GM19324 (cell line): Measurements from ENCODE around the gene STX2.

Experiments used
- ATAC-seq: cut with Tn5 transposase; IDR thresholded peaks from one replicate; pipeline ENCODE4 v1.9.1; 2021; ENCODE audit warnings: mild to moderate bottlenecking, moderate library complexity; ENCODE audit not compliant: unreplicated experiment, low FRiP score

The STX2 gene

GRCh38 chr12:130831876-130832405, 7.1 kb downstream of the STX2 start:
- ATAC-seq = no peak

GRCh38 chr12:130831246-130831645, 7.8 kb downstream of the STX2 start:
- no peak for ATAC-seq

- ATAC-seq = no peak
Observed at GRCh38 chr12:130830246-130830551, 8.9 kb downstream of the STX2 start.

GRCh38 chr12:130829391-130830245, 9.4 kb downstream of the STX2 start:
- no peak for ATAC-seq

DNA sequence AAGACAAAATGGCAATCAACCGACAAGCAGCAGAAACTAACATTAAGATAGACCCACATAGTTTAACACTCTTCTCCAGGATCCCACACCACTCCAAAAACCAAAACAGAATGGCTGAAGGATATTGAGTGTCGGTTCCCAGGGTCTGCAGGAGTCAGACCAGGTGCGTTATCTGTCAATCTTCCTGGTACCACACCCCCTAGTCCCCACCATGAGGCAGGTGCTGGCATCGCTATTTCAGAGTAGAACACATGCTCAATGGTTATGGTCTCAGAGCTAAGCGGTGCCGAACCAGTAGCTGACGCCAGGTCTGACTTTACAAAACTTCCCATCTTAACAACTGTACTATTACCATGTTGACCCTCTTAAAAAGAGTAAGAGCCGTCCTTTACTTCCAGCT, 10.2 kb downstream of the STX2 start:
- ATAC-seq = no peak

- ATAC-seq = no peak
Observed at GRCh38 chr12:130827432-130827831, 11.6 kb downstream of the STX2 start.

- no peak for ATAC-seq
Observed at GRCh38 chr12:130826151-130826801, 12.8 kb downstream of the STX2 start.

GRCh38 chr12:130825771-130826150, 13.3 kb downstream of the STX2 start:
- no peak for ATAC-seq

- ATAC-seq = no peak
Observed at GRCh38 chr12:130819681-130820080, 19.4 kb downstream of the STX2 start.

DNA sequence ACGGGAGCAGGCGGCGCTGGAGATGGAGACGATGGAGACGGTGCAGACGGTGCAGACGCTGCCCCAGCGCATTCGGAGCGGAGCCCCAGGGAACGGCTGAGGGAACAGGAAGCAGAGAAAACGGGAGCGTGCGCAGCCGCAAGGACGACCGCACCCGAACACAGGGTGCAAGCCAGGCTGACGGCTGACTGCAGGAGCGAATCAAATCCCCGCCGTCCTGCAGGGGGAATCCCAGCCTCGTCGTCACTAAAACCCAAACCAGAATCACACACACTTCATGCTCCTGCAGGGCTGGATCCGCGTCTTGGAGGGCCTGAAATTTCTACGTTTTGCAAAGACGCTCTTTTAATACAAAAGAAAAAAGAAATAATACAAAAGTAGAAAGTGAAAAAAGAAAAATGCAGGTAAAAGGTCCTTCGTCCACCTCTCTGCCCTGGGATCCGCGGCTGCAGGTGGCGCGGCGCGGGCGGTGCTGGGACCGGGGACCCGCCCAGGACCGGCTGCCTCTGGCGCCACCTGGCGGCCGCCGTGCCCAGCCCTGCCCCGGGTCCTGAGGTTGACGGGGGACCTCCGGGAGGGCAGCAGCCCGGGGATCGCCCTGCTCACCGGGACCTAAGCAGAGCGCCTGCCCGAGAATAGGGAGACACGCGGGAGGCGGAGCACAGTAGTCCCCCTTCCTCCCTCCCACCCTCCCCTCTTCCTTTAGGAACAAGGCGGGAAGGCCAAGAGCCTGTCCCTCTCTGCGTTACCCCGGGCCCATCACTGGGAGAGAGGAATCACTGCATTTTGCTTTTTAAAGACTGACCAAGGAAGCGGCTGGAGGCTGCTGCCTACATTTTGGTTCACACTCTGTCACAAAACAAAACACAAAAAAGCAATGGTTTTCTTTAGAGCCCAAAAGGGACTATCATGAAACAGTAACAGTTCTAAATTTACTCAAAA, 20.1 kb downstream of the STX2 start:
- ATAC-seq = peak; percentile 92

DNA sequence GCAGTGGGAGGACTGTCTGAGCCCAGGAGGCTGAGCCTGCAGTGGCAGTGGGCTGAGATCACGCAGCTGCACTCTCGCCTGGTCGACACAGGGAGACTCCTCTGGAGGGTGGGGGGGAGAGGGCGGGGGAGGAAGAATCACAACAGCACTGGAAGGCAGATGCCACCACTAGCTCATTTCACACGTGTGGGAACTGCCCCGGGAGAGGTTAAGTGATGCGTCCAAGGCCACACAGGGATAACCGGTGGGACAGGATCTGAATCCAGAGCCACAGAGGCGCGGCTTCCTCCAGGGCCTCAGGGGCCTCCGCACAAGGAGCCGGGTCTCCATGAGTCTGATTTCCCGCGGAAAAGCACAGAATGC, 20.8 kb downstream of the STX2 start:
- peak; percentile 21 for ATAC-seq

- ATAC-seq = no peak
Observed at GRCh38 chr12:130817804-130818203, 21.2 kb downstream of the STX2 start.

DNA sequence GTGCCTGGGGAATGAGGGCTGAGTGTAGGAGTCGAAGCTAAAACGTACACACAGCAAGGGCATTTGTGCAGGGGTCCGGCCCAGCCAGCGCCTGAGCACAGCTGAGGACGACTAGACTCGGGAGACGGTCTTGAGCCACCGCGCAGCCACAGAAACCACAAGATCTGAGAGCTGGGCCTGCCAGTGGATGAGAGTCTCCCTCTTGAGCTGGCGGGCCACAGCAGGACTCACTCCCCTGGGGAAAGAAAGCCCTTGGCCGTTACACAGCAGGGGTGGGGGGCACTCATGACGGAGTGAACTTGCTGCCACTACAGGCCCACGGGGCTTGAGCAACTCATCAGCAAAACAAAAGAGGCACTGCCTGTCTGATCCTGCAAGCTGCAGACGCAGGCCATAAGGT, 23.0 kb downstream of the STX2 start:
- no peak for ATAC-seq

- ATAC-seq = no peak
Observed at GRCh38 chr12:130815028-130815741, 23.9 kb downstream of the STX2 start.

DNA sequence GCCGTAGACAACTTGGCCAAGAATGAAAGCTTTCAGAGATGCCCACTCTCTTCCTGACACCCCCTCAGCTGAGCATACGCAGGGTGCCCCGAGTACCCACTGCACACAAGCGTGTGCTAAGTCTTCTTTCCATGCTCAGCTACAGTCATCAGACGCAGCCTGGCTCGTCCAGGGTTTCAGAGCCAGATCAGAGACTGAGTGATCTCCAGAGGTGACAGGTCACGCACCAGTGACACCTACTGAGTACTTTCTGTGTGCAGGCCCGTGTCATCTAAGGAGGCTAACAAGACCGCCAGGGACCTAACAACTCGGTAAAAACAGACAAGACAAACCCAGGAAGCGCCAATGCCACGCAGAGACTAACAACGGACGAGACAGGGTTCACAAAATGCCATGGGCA, 25.1 kb downstream of the STX2 start:
- no peak for ATAC-seq

GRCh38 chr12:130813436-130813835, 25.6 kb downstream of the STX2 start:
- no peak for ATAC-seq

DNA sequence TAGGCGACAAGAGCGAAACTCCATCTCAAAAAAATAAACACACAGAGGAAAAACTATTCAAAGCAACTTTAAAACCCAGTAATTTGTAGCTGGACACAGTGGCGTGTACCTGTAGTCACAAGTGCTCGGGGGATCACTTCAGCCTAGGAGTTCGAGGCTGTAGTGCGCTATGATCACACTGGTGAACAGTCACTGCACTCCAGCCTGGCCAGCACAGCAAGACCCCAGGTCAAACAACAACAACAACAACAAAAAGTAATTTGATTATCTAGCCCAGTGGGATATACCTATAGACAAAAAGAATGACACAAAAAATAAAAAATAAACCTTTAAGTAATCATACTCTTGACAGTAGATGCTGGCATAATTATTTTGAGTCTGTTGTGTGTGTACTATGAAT, 29.3 kb downstream of the STX2 start:
- no peak for ATAC-seq

DNA sequence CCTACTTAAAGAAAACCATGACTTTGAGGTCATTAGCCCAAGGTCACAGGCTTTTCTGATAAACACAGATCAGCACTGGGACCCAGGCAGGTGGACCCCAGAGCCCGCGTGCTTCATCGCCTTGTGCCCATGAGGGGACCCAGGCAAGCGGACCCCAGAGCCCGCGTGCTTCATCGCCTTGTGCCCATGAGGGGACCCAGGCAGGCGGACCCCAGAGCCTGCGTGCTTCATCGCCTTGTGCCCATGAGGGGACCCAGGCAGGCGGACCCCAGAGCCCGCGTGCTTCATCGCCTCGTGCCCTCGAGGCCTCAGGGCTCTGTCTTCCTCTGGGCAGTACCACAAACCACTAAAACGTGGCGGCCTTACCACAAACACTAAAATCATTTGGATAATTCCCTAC, 31.7 kb downstream of the STX2 start:
- ATAC-seq = no peak

GRCh38 chr12:130806574-130806973, 32.5 kb downstream of the STX2 start:
- ATAC-seq = no peak

DNA sequence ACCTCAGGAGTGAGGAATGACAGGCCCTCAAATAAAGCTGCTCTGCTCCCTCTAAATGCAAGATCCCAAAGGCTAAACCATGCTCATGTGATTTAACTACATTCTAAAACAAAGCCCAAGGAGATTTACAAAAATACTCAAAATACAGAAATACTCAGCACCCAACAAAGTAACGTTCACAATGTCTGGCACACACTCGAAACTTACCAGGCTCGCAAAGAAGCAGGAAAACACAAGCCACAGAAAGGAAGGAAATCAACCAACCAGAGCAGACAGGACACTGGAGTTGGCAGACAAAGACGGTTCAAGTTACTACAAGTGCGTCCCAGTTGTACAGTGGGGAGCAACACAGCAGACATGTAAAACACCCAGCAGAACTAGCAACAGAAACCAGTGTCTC, 33.4 kb downstream of the STX2 start:
- no peak for ATAC-seq
